A549 (cell line): ENCODE measurements around the gene DCAF5.
"Not testable (repeated sequence)": the region's sequence is repeated elsewhere in the genome, so short reads cannot be mapped to it uniquely, and the experiment has no call there.

Experiments used
- CHD4 ChIP-seq: fragments of 200-600 bp; sonication (generic); IDR thresholded peaks from 2 replicates; pipeline ENCODE4 v1.6.1; 2016; ENCODE audit warnings: antibody characterized with exemption, mild to moderate bottlenecking, borderline replicate concordance
- EHMT2 ChIP-seq: fragments of 200-600 bp; sonication (generic); IDR thresholded peaks from 2 replicates; pipeline ENCODE4 v1.6.1; 2016; ENCODE audit warnings: antibody characterized with exemption, low read depth, mild to moderate bottlenecking, moderate library complexity
- EP300 ChIP-seq, 2 experiments: fragments of >200 bp; sonication (Bioruptor Twin); formaldehyde crosslinking; IDR thresholded peaks; 2 replicates in 1 of 2; 3 replicates in 1 of 2; pipeline ENCODE4 v1.6.1; 2016 to 2017
- HEYL ChIP-seq: fragments of 250-450 bp; sonication (Bioruptor Pico); IDR thresholded peaks from 2 replicates; pipeline ENCODE4 v1.8.0; 2021; ENCODE audit warnings: mild to moderate bottlenecking, moderate library complexity
- NPAS2 ChIP-seq: fragments of 250-450 bp; sonication (Bioruptor Pico); IDR thresholded peaks from 2 replicates; pipeline ENCODE4 v1.8.0; 2022; ENCODE audit warnings: mild to moderate bottlenecking, moderate library complexity, borderline replicate concordance
- POLR2A ChIP-seq: IDR thresholded peaks from 2 replicates; pipeline ENCODE4 v1.6.1; 2012; ENCODE audit warnings: mild to moderate bottlenecking, low read length
- TF ChIP-seq, protein P1 (sequence below): fragments of >200 bp; sonication (Bioruptor Twin); formaldehyde crosslinking; IDR thresholded peaks from 3 replicates; pipeline ENCODE4 v1.5.1; 2016
- TF ChIP-seq, protein P2 (sequence below): fragments of 450-650 bp; IDR thresholded peaks from 2 replicates; pipeline ENCODE4 v1.6.1; 2014; ENCODE audit warnings: antibody characterized with exemption

- TF ChIP-seq NPAS2 (CRISPR knock-in tag); HEYL (CRISPR knock-in tag); POLR2A; EP300 (IDR thresholded peaks at IDR 0.05); EHMT2; CHD4: not testable (repeated sequence)
- TF ChIP-seq, protein P1, sequence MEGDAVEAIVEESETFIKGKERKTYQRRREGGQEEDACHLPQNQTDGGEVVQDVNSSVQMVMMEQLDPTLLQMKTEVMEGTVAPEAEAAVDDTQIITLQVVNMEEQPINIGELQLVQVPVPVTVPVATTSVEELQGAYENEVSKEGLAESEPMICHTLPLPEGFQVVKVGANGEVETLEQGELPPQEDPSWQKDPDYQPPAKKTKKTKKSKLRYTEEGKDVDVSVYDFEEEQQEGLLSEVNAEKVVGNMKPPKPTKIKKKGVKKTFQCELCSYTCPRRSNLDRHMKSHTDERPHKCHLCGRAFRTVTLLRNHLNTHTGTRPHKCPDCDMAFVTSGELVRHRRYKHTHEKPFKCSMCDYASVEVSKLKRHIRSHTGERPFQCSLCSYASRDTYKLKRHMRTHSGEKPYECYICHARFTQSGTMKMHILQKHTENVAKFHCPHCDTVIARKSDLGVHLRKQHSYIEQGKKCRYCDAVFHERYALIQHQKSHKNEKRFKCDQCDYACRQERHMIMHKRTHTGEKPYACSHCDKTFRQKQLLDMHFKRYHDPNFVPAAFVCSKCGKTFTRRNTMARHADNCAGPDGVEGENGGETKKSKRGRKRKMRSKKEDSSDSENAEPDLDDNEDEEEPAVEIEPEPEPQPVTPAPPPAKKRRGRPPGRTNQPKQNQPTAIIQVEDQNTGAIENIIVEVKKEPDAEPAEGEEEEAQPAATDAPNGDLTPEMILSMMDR: not testable (repeated sequence)
- TF ChIP-seq, protein P2, sequence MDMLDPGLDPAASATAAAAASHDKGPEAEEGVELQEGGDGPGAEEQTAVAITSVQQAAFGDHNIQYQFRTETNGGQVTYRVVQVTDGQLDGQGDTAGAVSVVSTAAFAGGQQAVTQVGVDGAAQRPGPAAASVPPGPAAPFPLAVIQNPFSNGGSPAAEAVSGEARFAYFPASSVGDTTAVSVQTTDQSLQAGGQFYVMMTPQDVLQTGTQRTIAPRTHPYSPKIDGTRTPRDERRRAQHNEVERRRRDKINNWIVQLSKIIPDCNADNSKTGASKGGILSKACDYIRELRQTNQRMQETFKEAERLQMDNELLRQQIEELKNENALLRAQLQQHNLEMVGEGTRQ: not testable (repeated sequence)
These were observed 130.8 kb downstream of the DCAF5 start for GRCh38 chr14:69022093-69022492.
